NCI-H187 (cell line): ENCODE data around the gene CLCA1.

Experiments
- DNase-seq, 2 experiments: peaks; one replicate each; lab custom pipeline; 2025; lab: John Stamatoyannopoulos, UW

The CLCA1 gene

DNA sequence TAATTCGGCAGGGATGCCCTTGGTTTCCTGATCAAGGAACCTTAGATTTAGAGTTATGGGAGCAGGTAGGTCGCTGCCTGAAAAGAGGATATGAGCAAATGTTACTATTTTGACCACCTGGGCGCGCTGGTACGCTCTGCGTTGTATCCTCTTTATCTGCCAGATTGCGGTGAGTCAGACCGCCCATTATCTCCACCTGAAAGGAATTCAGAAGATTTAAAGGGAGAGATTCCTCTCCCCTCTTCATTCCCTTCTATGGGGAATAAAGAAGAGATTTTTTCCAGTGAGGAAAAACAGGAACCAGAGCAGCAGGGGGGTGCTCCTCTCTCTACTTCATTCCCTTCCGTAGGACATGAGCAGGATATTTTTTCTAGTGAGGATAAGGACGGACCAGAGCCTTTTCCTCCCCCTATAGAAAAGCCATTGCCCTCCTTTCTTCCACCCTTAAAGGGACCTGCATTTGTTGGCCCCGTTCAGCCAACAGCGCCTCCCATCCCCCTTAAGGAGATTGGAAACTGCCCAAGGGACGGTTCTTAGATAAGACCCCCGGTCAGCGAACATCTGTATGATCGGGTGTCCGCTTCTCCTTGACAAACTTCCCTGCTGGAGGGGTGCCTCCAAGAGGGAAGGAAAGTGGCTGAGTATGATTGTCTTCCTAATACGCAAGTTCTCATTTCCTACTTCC is 34.1 kb downstream of the CLCA1 start:
- DNase-seq = no peak

DNA sequence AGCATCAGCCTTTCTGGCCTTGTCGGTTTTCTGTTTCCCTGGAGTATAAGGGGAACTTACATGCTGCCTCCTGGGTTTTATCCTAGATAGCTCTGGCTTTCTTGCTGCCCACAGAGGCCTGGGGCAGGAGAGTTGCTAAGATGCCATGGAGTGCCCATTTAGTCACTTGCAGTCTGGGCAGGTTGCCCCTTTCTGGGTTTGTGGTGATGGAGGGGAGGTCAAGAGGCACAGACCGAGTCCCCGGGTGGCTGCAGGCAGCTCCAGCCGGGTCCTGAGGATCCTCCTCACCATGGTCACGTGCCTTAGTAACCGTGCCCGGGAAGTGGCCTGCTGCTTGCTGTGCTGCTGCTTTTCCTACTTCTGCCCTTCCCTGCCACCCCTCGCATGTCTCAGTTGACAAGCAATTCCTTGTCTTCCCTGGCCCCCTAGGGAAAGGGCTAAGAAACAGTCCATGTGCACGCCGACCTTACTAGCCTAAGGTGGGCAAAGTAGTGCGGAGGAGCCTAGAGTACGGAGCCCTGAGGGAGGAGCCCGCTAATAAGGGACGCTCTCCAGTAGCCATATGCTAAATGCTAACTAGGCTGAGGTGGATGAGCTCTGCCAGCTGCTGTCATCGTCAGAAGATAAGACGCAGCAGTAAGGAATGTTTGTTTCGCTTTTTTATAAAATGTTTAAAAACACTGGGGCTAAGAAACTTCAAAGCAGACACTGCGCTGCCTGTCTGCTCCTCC is 34.8 kb downstream of the CLCA1 start:
- DNase-seq = no peak

DNA sequence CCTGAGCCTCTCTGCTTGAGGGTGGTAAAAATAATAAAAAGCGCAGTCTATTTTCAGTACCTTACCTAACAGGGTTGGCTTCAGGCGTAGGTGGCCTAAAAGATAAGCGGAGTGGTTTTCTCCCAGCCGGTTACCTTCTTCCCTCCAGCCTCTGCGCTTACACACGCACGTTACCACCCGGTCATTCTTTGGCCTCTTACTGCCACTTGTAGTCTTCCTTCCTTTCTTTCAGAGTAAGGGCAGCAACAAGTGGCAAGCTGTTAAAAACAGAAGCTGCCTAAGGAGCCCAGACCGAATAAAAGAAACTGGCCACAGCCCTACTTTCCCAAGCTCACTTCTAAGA is 35.4 kb downstream of the CLCA1 start:
- no peak for DNase-seq

DNA sequence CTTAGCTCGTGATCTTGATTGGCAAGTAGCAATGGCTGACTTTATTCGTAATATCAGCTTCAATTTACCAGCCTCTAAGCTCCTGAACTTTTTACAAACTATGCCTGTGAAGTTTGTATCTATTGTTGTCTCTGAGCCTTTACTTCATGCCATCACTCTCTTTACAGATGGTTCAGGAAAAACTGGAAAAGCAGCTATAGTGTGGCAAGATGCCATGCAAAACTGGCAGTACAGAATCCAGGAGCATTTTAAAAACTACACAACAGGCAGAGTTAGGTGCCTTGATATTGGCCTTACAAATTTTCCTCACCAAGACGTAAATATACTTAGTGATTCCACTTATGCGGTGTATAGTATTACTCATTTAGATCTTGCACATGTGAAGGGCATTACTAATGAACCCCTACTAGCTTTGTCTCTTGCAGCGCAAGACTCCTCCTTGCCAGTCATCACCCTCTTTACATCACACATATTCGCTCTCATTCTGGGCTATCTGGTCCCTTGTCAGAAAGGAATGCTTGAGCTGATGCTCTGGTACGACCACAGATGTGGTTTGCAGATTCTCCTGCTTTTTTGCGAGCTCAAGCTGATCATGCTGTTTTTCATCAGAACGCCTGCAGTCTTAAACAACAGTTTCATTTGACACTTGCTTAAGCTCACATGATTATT is 36.3 kb downstream of the CLCA1 start:
- no peak for DNase-seq

DNA sequence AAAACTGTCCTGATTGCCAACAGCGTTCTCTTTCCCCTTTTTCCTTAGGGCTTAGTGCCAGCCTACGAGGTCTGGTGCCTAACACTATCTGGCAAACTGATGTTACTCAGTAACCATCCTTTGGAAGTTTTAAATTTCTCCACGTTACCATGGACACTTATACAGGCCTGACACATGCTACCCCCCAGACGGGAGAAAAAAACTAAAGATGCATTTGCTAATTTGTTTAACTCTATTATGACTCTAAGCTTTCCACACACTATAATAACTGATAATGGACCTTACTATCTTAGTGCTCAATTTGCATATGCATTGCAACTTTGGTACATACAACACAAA is 36.8 kb downstream of the CLCA1 start:
- DNase-seq = no peak

DNA sequence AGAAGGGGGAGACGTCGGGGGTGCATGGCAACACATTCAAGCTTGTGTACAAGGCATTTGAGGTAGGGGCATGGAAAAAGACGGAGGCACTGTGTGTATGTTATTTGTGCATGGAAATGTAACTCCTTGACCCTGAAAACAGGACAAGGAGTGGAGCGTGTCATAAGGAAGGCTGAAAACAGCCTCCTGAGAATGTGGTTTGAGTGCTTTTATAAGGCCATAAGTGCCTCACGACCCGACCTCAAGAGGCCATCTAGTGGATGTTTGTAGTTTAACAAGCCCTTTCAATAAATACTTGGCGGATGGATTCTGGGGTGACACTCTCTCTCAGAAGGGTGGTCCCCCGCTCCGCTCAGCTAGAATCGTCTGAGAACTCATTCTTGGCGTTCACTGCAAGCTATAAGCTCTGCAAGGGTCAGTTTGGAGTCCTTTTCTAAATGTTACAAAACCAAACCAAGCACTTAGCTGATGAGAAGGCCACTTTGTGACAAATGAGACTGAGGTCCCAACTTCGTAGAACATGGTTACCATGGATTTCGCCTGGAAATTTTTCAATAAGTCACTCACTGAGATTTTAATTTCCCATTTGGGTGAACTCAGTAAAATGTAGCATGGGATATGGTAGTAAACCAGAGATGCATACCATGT is 39.3 kb downstream of the CLCA1 start:
- DNase-seq = no peak

DNA sequence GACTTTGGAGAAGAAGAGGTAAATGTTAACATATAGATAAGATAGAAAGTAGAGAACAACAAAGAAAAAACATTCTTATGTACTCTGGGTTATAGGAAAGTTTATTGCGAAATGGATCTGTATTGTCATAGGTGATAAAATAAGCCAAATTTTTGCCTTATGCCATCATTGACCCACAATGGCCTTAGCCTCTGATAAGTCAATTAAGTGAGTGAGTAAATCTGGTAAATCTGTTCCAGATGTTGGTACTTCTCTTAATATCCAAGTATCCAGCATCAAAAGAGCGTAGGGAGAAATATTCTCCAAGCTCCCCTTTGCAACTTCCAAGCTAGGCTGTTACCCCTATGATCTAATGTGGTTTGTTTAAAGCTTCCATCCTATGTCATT is 39.8 kb downstream of the CLCA1 start:
- DNase-seq = no peak

DNA sequence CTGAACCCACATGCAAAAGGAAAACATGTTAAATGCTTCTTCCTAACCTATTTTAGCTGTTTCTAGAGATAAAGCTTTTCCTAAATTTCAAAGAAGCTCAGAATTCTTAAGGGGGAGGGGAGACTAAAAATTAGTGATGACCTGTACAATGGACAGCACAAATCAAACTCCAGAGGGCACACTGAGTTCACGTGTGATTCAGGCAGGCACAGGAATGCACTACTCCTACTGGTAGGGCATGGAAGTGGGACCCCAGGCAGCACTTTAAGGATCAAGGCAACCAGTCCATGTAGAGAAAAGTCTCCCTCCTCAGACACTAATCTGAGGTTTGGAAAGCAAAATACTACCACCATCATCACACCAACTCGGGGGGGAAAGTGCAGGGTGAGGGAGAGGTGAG is 46.9 kb downstream of the CLCA1 start:
- DNase-seq = no peak

DNA sequence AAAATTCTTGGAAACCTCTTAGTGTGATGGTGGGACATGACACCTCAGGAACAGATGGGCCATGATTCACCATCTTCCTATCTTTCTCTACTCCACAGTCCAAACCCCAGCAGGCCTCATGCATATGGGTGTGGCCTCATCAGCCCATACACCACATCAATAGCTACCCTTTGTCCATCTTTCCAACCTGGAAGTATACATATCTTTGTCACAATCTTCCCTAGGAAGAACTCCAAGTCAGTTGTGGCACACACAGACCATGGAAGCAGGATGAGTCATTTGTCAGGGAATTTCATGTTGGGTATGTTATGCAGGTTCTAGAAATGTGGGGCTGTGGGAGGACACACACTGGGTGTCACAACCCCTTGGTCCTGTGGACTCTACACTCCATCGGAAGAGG is 47.6 kb downstream of the CLCA1 start:
- DNase-seq = no peak

DNA sequence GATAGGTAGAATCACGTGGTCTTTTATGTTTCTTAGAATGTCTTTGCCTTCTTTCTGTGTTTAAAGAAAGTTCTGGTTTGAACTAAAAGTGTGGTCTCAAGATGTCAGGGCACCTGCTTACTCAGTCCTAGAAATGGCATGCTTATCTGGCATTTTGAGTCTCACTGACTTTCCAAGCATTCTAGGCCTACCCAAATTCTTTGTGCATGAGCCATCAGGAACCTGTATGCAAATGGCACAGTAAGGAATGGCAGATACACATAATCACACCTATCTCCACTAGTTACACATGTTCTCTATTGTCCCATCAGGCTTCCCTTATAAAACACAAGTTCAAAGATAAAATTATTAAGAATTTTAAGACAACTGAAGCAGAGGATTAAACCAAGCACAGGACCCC is 48.6 kb downstream of the CLCA1 start:
- DNase-seq = no peak

DNA sequence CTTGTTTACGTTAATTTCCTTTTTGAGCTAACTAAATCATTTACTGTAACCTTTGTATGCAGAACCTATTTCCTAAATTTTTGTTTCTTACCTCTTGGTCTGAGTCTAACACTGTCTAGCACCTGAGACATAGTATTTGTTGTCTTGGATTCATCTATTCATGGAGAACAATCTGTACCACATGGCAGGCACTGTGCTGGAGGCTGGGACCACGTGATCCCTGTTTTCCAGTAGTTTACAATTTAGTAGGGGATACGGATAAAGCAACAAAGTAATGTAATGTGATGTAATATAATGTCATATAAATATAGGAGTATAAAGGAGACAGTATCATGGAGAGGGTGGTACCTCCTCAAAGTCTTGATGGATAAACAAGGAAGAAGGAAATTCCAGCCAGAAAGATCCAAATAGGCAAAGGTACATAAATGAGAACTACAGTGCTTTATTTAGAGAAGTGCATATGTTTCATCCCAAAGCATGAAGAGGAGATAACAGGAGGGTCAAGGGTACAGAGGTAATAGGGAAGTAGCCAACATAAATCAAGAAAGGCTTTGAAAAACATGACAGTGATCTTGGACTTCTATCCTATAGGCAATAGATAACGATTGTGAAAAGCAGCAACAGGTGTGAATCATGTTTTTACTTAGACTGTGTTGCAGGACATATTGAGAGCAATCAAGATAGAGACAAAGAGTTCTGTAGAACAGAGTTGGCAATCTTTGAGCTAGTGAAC is 52.2 kb downstream of the CLCA1 start:
- no peak for DNase-seq

DNA sequence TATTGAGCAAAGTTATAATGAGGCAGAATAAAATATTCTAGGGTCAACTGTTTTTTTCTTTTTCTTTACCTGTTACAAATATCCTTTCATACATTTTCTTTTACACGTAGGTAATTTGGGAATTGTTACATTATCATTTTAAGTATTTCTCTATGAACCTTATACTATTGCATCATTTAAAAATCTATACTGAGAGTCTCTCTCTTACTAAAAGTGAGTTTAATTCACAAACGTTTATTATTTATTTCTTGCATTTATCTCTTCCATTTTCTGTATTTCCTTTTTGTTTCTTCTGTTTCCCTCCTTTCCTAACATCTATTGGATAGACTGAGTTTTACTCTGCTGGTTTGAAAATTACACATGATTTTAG is 52.8 kb downstream of the CLCA1 start:
- no peak for DNase-seq

DNA sequence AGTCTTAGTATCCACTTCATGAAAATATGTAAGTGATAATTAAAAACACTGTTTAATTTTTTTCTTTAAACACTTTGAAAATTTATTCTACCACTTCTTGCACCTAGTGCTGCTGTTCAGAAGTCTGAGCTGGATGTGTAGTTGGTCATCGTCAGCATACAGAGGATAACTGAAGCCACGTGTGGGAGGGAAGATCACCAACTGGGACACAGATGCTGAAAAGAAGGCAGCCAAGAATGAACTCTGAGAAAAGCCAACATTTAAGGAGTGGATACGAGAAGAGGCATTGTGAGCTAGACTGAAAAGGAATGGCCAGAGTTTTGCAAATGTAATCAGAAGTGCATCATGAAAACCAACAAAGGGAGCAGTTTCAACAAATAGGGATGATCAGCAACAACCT is 53.5 kb downstream of the CLCA1 start:
- no peak for DNase-seq

DNA sequence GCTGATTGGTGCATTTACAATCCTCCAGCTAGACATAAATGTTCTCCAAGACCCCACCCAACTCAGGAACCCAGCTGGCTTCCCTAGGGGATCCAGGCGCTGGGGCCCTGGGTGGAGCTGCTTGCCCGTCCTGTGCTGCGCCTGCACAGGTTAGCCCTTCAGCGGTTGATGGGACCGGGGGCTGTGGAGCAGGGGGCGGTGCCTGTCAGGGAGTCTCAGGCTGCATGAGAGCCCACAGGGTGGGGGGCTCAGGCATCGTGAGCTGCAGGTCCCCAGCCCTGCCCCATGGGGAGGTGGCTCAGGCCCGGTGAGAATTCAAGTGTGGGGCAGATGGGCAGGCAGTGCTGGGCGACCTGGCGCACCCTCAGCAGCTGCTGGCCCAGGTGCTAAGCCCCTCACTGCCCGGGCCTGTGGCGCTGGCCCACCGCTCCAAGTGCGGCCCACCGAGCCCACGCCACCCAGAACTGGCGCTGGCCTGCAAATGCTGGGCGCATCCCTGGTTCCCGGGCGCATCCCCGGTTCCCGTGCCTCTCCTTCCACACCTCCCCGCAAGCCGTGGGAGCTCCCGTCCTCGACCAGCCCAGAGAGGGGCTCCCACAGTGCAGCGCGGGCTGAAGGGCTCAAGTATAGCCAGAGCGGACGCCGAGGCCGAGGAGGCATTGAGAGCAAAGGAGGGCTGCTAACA is 55.1 kb downstream of the CLCA1 start:
- DNase-seq = no peak

DNA sequence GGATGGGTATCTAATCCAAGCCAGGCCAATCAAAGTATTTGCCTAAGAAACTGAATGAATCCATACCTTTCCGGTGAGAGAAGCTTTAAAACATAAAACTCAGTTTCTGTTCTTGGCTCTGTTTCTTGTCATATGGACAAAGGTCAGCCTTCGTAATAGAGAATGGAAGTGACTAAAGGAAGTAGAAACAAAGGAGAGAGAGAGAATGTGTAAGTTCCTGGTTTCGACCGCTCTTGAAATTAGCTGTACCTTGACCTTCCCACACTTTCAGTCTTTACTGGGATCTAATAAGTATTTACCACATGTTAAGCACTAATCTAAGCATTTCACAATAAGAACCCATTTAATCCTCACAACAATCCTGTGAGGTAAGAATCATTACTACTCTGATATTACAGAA is 58.6 kb downstream of the CLCA1 start:
- DNase-seq = no peak

DNA sequence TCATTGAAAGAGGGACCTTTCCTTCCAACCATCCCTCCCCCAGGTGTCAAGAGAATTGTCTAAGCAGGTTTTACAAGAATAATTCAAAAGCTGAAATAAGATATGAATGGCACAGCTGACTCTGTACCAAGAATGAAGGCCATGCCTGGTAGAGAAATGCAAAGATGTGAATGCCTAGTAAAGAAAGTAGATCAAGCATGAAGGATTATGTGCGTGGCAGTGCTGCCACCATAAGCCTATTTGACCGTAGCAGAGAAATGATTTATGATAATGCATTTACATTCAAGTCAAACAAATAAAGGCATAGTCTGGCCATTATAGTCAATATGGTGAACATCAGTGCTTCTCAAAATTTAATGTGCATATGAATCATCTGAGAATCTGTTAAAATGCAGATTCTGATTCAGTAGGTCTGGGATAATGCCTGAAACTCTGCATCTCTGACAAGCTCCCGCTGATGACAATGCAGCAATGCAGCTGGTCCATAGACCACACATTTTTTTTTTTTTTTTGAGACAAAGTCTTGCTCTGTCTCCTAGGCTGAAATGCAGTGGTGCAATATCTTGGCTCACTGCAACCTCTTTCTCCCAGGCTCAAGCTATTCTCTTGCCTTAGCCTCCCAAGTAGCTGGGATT is 61.6 kb downstream of the CLCA1 start:
- peak; percentile 15 to 17 for DNase-seq

DNA sequence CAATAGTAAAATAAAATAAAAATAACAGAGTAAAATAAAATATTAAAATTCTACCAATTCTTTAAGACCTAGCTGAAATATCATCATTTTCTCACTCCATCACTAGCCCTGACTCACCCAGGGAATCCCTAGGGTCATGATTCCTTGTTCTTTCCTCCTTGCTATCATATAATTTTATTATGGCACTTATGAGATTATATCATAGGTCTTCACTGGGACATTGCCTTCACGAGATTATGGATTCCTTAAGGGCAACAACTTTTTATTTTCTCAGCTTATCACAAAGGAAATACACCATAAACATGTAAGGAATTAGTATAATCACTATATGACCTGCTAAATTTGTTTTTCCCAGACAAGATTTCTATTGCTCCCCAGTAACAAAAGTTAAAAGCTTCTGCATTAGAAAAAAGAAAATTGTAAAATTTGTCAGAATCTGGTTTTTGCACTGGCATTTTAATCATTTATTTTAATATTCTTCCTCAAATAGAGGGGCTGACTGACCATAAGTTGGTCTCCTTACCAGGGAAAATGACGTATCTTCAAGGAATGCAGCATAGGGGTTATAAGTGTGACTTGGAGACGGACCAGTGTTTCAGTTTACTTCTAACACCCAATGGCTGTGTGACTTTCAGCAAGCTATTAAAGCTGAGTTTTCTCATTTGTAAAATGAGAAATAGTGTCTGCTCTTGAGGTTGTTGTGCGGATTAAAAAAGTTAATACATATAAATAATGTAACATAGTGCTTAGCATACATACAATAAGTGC is 69.4 kb downstream of the CLCA1 start:
- DNase-seq = no peak

DNA sequence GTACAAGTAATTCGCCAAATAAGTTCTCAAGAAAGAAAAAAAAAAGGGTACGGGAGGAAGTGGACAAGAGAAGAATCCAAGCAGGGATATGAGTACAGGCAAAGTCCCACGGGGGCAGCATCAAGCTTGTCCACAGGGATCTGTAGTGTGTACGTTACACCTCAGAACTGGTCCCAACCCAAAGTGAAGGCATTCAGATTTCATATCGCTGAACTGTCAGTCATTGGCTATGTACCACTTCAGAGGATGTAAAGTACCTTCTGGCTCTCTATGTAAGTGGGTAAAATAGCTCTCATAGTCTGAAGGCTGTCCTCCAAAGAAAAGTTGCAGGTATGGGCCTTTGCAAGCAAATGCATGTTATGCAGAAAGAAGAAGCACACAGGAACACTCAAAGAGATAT is 70.0 kb downstream of the CLCA1 start:
- DNase-seq = peak in 1 of 2 experiments; percentile 21

DNA sequence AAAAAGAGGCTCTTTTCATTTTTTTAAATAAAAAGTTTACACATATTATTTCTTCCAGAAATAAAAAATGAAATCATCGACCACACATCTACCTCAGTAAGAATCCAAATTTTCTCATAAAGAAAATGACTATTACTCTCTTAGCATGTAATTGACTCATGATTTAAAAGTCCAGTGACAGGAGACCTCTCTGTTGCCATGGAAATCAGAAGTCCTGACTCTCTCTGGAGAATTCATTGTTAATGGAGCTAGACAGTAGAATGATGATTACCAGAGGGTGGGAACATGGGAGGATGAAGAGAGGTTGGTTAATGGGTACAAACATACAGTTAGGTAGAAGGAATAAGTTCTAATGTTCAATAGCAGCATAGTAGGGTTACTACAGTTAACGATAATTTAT is 73.1 kb downstream of the CLCA1 start:
- no peak for DNase-seq

DNA sequence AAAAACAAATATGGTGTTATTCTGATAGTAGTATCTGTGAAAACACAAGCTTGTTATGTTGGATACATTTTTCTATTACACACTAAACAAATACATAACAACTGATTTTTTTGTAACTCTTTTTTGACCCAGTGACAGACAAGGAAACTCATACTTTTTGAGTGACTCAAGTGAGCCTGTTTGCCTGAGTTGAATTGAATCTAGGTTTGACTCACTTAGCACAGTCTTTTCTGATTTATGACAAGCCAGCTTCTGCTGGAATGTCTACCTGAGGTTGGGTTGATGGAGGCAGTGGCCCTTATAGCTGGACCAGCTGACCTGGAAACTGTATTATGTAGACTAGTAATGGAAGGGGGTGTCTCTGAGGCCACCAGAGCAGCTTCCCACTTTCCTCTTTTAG is 73.9 kb downstream of the CLCA1 start:
- DNase-seq = no peak

DNA sequence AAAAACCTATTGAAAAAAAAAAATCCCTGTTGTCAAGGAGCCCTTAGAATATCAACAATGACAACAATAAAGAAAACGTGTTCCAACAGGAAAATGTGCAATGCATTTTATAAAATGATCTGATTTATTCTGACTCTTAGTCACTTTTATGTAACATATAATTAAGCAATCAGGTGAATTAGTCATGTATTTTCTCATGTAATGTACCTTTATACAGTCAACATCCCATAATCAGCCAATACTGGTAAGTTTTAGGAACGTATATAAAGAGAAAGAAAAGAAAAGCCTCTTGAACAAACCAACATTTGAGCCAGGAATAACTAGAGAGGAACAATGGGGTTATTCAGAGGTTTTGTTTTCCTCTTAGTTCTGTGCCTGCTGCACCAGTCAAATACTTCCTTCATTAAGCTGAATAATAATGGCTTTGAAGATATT is 78.1 kb downstream of the CLCA1 start, which contains the start of gene CLCA4:
TSS of gene CLCA4 (plus strand) at position 292 of the 435 bp plus-strand sequence. CDS start at position 334, 42 bp downstream.
- no peak for DNase-seq
